ENCODE measurements around the gene FAM131A.
A peak's percentile ranks its signal among the peaks of the same experiment; 100 is the strongest.
"Not testable (repeated sequence)": the region's sequence is repeated elsewhere in the genome, so short reads cannot be mapped to it uniquely, and the experiment has no call there.

FAM131A gene

DNA sequence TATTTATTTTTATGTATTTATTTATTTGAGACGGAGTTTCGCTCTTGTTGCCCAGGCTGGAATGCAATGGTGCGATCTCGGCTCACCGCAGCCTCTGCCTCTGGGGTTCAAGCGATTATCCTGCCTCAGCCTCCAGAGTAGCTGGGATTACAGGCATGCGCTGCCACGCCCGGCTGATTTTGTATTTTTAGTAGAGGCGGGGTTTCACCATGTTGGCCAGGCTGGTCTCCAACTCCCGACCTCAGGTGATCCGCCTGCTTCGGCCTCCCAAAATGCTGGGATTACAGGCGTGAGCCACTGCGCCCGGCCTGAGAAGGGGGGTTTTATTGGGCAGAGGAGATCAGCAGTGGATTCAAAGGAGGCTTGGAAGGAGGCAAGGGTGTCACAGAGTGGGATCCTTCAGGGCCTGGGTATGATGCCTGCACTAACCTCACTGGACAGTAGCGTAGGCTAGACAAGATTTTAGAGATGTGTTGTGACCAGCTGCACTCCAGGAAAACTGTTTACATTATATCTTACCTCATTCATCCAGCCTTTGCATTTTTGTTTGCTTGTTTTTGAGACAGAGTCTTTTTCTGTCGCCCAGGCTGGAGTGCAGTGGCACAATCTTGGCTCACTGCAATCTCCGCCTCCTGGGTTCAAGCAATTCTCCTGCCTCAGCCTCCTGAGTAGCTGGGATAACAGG is 2.2 kb downstream of the FAM131A start:
- H2BK5ac ChIP-seq (ENCODE audit: low read length); DNase-seq (ENCODE audit: low spot score); H3K9ac ChIP-seq (ENCODE audit: low read depth, low read length, poor library complexity); H4K8ac ChIP-seq (ENCODE audit: low read depth, low read length); H3K27me3 ChIP-seq (ENCODE audit: control insufficient read depth in 3 of 3, insufficient read depth in 3 of 3, low read depth in 1 of 3, low read length in 3 of 3); H3K18ac ChIP-seq (ENCODE audit: low read length); H3K27ac ChIP-seq (replicated peaks; ENCODE audit: low read length); H3K79me1 ChIP-seq (ENCODE audit: low read depth, low read length); H2BK15ac ChIP-seq (ENCODE audit: low read length); H3K9me3 ChIP-seq (replicated peaks in 1 of 2; ENCODE audit: control insufficient read depth in 2 of 2, insufficient read depth in 1 of 2, low read depth in 1 of 2, low read length in 2 of 2); H3K4me3 ChIP-seq (ENCODE audit: low read length in 2 of 2); H3K23ac ChIP-seq (ENCODE audit: low read depth, low read length, poor library complexity); H2BK120ac ChIP-seq (ENCODE audit: low read depth, low read length); H3K4ac ChIP-seq (ENCODE audit: low read length); H2BK12ac ChIP-seq (ENCODE audit: low read length); H2AK5ac ChIP-seq (ENCODE audit: low read depth, low read length); H3K4me2 ChIP-seq (ENCODE audit: insufficient read depth, low read length, poor library complexity, severe bottlenecking); H3K14ac ChIP-seq (ENCODE audit: low read length); H2AFZ ChIP-seq (ENCODE audit: low read length); H4K91ac ChIP-seq (ENCODE audit: low read depth, low read length, poor library complexity): not testable (repeated sequence)
- peaks cover 20 to 31% of the 10 kb centered on the region in 2 donors for H3K4me1 ChIP-seq (ENCODE audit: control insufficient read depth in 2 of 2, insufficient read depth in 1 of 2, low read depth in 1 of 2, low read length in 2 of 2)
- 100% methylated on average over 1 of the region's 19 CpGs; no CpG with 5 or more reads in 1 of the 2 donors for WGBS, 2 donors (ENCODE audit: extremely low coverage in 2 of 2, insufficient read length in 2 of 2, insufficient replicate concordance in 1 of 2)
- peaks cover 26 to 37% of the 10 kb centered on the region in 2 donors for H3K36me3 ChIP-seq (replicated peaks in 1 of 2; ENCODE audit: control insufficient read depth in 2 of 2, insufficient read depth in 2 of 2, low read length in 2 of 2)

- H3K4me2 ChIP-seq (ENCODE audit: insufficient read depth, low read length, poor library complexity, severe bottlenecking), result no peak overlapping the region
These were observed 4.5 kb downstream of the FAM131A start for GRCh38 chr3:184341925-184342324.

GRCh38 chr3:184343200-184343876 is 5.9 kb downstream of the FAM131A start:
- no peak overlapping the region for H3K4ac ChIP-seq (ENCODE audit: low read length)

More at GRCh38 chr3:184341925-184342324, 4.5 kb downstream of the FAM131A start:
- Histone ChIP-seq H3K36me3 (replicated peaks in 1 of 2; ENCODE audit: control insufficient read depth in 2 of 2, insufficient read depth in 2 of 2, low read length in 2 of 2) (peaks cover 30 to 40% of the 10 kb centered on the region in 2 donors), H3K9ac (ENCODE audit: low read depth, low read length, poor library complexity) (no peak overlapping the region), H2BK12ac (ENCODE audit: low read length) (no peak overlapping the region), H3K27me3 (ENCODE audit: control insufficient read depth in 3 of 3, insufficient read depth in 3 of 3, low read depth in 1 of 3, low read length in 3 of 3) (no peaks in the 10 kb centered on the region), H3K4ac (ENCODE audit: low read length) (no peak overlapping the region), H2AFZ (ENCODE audit: low read length) (no peak overlapping the region), H3K27ac (replicated peaks; ENCODE audit: low read length) (no peak overlapping the region), H3K23ac (ENCODE audit: low read depth, low read length, poor library complexity) (no peak overlapping the region), H3K79me1 (ENCODE audit: low read depth, low read length) (peaks cover 2% of the 10 kb centered on the region), H2BK120ac (ENCODE audit: low read depth, low read length) (no peak overlapping the region), H3K18ac (ENCODE audit: low read length) (no peak overlapping the region), H4K8ac (ENCODE audit: low read depth, low read length) (no peak overlapping the region), H2BK15ac (ENCODE audit: low read length) (no peak overlapping the region), H3K14ac (ENCODE audit: low read length) (no peak overlapping the region), H3K4me3 (ENCODE audit: low read length in 2 of 2) (no peak overlapping the region), H2AK5ac (ENCODE audit: low read depth, low read length) (no peak overlapping the region), H3K4me1 (ENCODE audit: control insufficient read depth in 2 of 2, insufficient read depth in 1 of 2, low read depth in 1 of 2, low read length in 2 of 2) (peaks cover 23 to 27% of the 10 kb centered on the region in 2 donors), H3K9me3 (replicated peaks in 1 of 2; ENCODE audit: control insufficient read depth in 2 of 2, insufficient read depth in 1 of 2, low read depth in 1 of 2, low read length in 2 of 2) (no peaks in the 10 kb centered on the region), H2BK5ac (ENCODE audit: low read length) (no peak overlapping the region), H4K91ac (ENCODE audit: low read depth, low read length, poor library complexity) (no peak overlapping the region)
- no CpG with 5 or more reads among the region's 7 CpGs for WGBS, 2 donors (ENCODE audit: extremely low coverage in 2 of 2, insufficient read length in 2 of 2, insufficient replicate concordance in 1 of 2)
- DNase-seq (ENCODE audit: low spot score), result no peak

DNA sequence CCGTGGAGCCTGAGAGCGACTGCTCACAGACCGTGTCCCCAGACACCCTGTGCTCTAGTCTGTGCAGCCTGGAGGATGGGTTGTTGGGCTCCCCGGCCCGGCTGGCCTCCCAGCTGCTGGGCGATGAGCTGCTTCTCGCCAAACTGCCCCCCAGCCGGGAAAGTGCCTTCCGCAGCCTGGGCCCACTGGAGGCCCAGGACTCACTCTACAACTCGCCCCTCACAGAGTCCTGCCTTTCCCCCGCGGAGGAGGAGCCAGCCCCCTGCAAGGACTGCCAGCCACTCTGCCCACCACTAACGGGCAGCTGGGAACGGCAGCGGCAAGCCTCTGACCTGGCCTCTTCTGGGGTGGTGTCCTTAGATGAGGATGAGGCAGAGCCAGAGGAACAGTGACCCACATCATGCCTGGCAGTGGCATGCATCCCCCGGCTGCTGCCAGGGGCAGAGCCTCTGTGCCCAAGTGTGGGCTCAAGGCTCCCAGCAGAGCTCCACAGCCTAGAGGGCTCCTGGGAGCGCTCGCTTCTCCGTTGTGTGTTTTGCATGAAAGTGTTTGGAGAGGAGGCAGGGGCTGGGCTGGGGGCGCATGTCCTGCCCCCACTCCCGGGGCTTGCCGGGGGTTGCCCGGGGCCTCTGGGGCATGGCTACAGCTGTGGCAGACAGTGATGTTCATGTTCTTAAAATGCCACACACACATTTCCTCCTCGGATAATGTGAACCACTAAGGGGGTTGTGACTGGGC is 7.3 kb downstream of the FAM131A start:
- Histone ChIP-seq H3K4me2 (ENCODE audit: insufficient read depth, low read length, poor library complexity, severe bottlenecking) (no peak overlapping the region), H3K27ac (replicated peaks; ENCODE audit: low read length) (no peak overlapping the region), H4K8ac (ENCODE audit: low read depth, low read length) (no peak overlapping the region)

More at GRCh38 chr3:184343200-184343876, 5.9 kb downstream of the FAM131A start:
- Histone ChIP-seq H3K4me2 (ENCODE audit: insufficient read depth, low read length, poor library complexity, severe bottlenecking) (no peak overlapping the region), H3K27ac (replicated peaks; ENCODE audit: low read length) (no peak overlapping the region), H4K91ac (ENCODE audit: low read depth, low read length, poor library complexity) (no peak overlapping the region), H3K36me3 (replicated peaks in 1 of 2; ENCODE audit: control insufficient read depth in 2 of 2, insufficient read depth in 2 of 2, low read length in 2 of 2) (peaks cover 34 to 48% of the 10 kb centered on the region in 2 donors), H2BK12ac (ENCODE audit: low read length) (no peak overlapping the region), H3K4me1 (ENCODE audit: control insufficient read depth in 2 of 2, insufficient read depth in 1 of 2, low read depth in 1 of 2, low read length in 2 of 2) (peaks cover 14 to 15% of the 10 kb centered on the region in 2 donors), H2AFZ (ENCODE audit: low read length) (no peak overlapping the region), H3K27me3 (ENCODE audit: control insufficient read depth in 3 of 3, insufficient read depth in 3 of 3, low read depth in 1 of 3, low read length in 3 of 3) (no peaks in the 10 kb centered on the region), H3K9ac (ENCODE audit: low read depth, low read length, poor library complexity) (peak overlapping the region; percentile 13), H2BK15ac (ENCODE audit: low read length) (no peak overlapping the region), H4K8ac (ENCODE audit: low read depth, low read length) (no peak overlapping the region), H3K23ac (ENCODE audit: low read depth, low read length, poor library complexity) (peak overlapping the region; percentile 83), H2BK120ac (ENCODE audit: low read depth, low read length) (no peak overlapping the region), H3K4me3 (ENCODE audit: low read length in 2 of 2) (no peak overlapping the region), H3K9me3 (replicated peaks in 1 of 2; ENCODE audit: control insufficient read depth in 2 of 2, insufficient read depth in 1 of 2, low read depth in 1 of 2, low read length in 2 of 2) (no peaks in the 10 kb centered on the region), H3K14ac (ENCODE audit: low read length) (no peak overlapping the region), H3K18ac (ENCODE audit: low read length) (no peak overlapping the region), H2AK5ac (ENCODE audit: low read depth, low read length) (no peak overlapping the region), H2BK5ac (ENCODE audit: low read length) (no peak overlapping the region), H3K79me1 (ENCODE audit: low read depth, low read length) (peaks cover 2% of the 10 kb centered on the region)
- DNase-seq (ENCODE audit: low spot score), result no peak
- no CpG with 5 or more reads among the region's 5 CpGs for WGBS, 2 donors (ENCODE audit: extremely low coverage in 2 of 2, insufficient read length in 2 of 2, insufficient replicate concordance in 1 of 2)

More for the DNA sequence above, 7.3 kb downstream of the FAM131A start:
- peak overlapping the region; percentile 50 for H3K9ac ChIP-seq (ENCODE audit: low read depth, low read length, poor library complexity)
- no peak for DNase-seq (ENCODE audit: low spot score)
- H3K23ac ChIP-seq (ENCODE audit: low read depth, low read length, poor library complexity), result peak overlapping the region; percentile 80
- peak overlapping the region; percentile 83 for H2BK5ac ChIP-seq (ENCODE audit: low read length)
- no peak overlapping the region for H2AFZ ChIP-seq (ENCODE audit: low read length)
- no CpG with 5 or more reads among the region's 24 CpGs for WGBS, 2 donors (ENCODE audit: extremely low coverage in 2 of 2, insufficient read length in 2 of 2, insufficient replicate concordance in 1 of 2)
- H4K91ac ChIP-seq (ENCODE audit: low read depth, low read length, poor library complexity), result peak overlapping the region; percentile 32
- no peak overlapping the region for H2BK15ac ChIP-seq (ENCODE audit: low read length)
- no peak overlapping the region for H2BK12ac ChIP-seq (ENCODE audit: low read length)
- no peak overlapping the region for H2BK120ac ChIP-seq (ENCODE audit: low read depth, low read length)
- peaks cover under 1% of the 10 kb centered on the region for H3K79me1 ChIP-seq (ENCODE audit: low read depth, low read length)
- H3K4me3 ChIP-seq (ENCODE audit: low read length in 2 of 2), result no peak overlapping the region
- H3K4me1 ChIP-seq (ENCODE audit: control insufficient read depth in 2 of 2, insufficient read depth in 1 of 2, low read depth in 1 of 2, low read length in 2 of 2), result peaks cover 7 to 9% of the 10 kb centered on the region in 2 donors
- no peak overlapping the region for H3K14ac ChIP-seq (ENCODE audit: low read length)
- no peak overlapping the region for H3K4ac ChIP-seq (ENCODE audit: low read length)
- no peaks in the 10 kb centered on the region for H3K27me3 ChIP-seq (ENCODE audit: control insufficient read depth in 3 of 3, insufficient read depth in 3 of 3, low read depth in 1 of 3, low read length in 3 of 3)
- H3K9me3 ChIP-seq (replicated peaks in 1 of 2; ENCODE audit: control insufficient read depth in 2 of 2, insufficient read depth in 1 of 2, low read depth in 1 of 2, low read length in 2 of 2), result no peaks in the 10 kb centered on the region
- peak overlapping the region; percentile 34 for H3K18ac ChIP-seq (ENCODE audit: low read length)
- H2AK5ac ChIP-seq (ENCODE audit: low read depth, low read length), result peak overlapping the region; percentile 48
- peaks cover 36 to 59% of the 10 kb centered on the region in 2 donors for H3K36me3 ChIP-seq (replicated peaks in 1 of 2; ENCODE audit: control insufficient read depth in 2 of 2, insufficient read depth in 2 of 2, low read length in 2 of 2)
